Stimulated activated CD8-positive, alpha-beta memory T cell treated with anti-CD3 and anti-CD28 coated beads, Interleukin-2, amount 100 ng/mL, for 48 hours (primary cell): ENCODE data around the gene SAFB.
"Not testable (repeated sequence)": the region's sequence is repeated elsewhere in the genome, so short reads cannot be mapped to it uniquely, and the experiment has no call there.

ENCODE experiments used
- DNase-seq, 2 donors: peaks; one replicate each; pipeline ENCODE4 v3.0.0-alpha.2; 2020; ENCODE audit warnings: low read depth in 2 of 2

Gene SAFB

GRCh38 chr19:5684694-5685430, 62.0 kb downstream of the SAFB start:
- no peak for DNase-seq

- DNase-seq = no peak
Observed at GRCh38 chr19:5686326-5686646, 63.4 kb downstream of the SAFB start.

GRCh38 chr19:5686647-5687359, 63.9 kb downstream of the SAFB start:
- peak; percentile 100 for DNase-seq

GRCh38 chr19:5687360-5688198, 64.7 kb downstream of the SAFB start:
- no peak for DNase-seq

- not testable (repeated sequence) for DNase-seq
Observed at GRCh38 chr19:5688262-5688881, 65.5 kb downstream of the SAFB start.

GRCh38 chr19:5690125-5690954, 67.5 kb downstream of the SAFB start, which contains the start of gene RPL36:
Gene RPL36, plus strand, starts transcription at chr19:5690295. Its CDS starts 213 bp downstream, at chr19:5690508.
- peak; percentile 99 for DNase-seq

- peak; percentile 57 for DNase-seq
Observed at GRCh38 chr19:5690955-5691821, 68.3 kb downstream of the SAFB start.

GRCh38 chr19:5691822-5692722, 69.2 kb downstream of the SAFB start:
- no peak for DNase-seq

GRCh38 chr19:5692723-5693194, 69.9 kb downstream of the SAFB start:
- DNase-seq = no peak

- no peak for DNase-seq
Observed at GRCh38 chr19:5693195-5694166, 70.6 kb downstream of the SAFB start.

GRCh38 chr19:5694167-5694955, 71.5 kb downstream of the SAFB start:
- DNase-seq = no peak

- DNase-seq = no peak
Observed at GRCh38 chr19:5694956-5695648, 72.2 kb downstream of the SAFB start.

GRCh38 chr19:5695649-5696195, 72.8 kb downstream of the SAFB start:
- DNase-seq = no peak

GRCh38 chr19:5696196-5697021, 73.5 kb downstream of the SAFB start:
- no peak for DNase-seq
